ENCODE results near the gene KIF4B. TPM values are rescaled to one million over a fixed set of nuclear protein-coding genes. Genes with fewer than 3 reads are reported as not detected.
"Not testable (repeated sequence)": the region's sequence is repeated elsewhere in the genome, so short reads cannot be mapped to it uniquely, and the experiment has no call there.

Gene KIF4B
- total and polyA plus RNA-seq, 7 donors = 0.01 to 0.54 (median 0.05) TPM; not detected in 2

DNA sequence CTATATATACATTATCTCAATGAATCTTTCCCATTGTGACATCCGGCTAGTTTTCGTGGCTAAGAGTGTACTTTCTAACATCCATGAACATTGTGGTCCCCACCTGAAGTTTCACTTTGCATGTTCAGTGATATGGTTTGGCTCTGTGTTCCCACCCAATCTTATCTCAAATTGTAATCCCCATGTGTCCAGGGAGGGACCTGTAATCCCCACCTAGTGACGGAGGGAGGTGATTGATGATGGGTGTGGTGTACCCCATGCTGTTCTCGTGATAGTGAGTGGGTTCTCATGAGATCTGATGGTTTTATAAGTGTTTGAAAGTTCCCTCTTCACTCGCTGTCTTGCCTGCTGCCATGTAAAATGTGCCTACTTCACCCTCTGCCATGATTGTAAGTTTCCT is 44.6 kb upstream of the KIF4B start:
- intact Hi-C loops (cut with DNase I) = no loop called here
- Histone ChIP-seq H3K27ac (no peak overlapping the region), H3K27me3 (ENCODE audit: insufficient read depth in 3 of 3, low read length in 2 of 3) (no peaks in the 10 kb centered on the region), H3K4me1 (no peaks in the 10 kb centered on the region), H3K4me3 (no peak overlapping the region), H3K36me3 (ENCODE audit: insufficient read depth in 1 of 2, low read depth in 1 of 2) (peaks cover 6 to 43% of the 10 kb centered on the region in 2 donors), H3K9me3 (no peaks in the 10 kb centered on the region)
- WGBS, 3 donors = 93 to 94% (median 94%) methylated on average over 5 of the region's 5 CpGs
- TF ChIP-seq CTCF (IDR thresholded peaks at IDR 0.05) = no peak
- DNase-seq (no peak), ATAC-seq (no peak)

- Histone ChIP-seq H3K36me3 (ENCODE audit: insufficient read depth in 1 of 2, low read depth in 1 of 2) (peaks cover 6 to 46% of the 10 kb centered on the region in 2 donors), H3K27me3 (ENCODE audit: insufficient read depth in 3 of 3, low read length in 2 of 3) (no peaks in the 10 kb centered on the region), H3K4me3 (no peak overlapping the region), H3K4me1 (no peaks in the 10 kb centered on the region), H3K27ac (no peak overlapping the region), H3K9me3 (no peaks in the 10 kb centered on the region)
- ATAC-seq = no peak
- TF ChIP-seq CTCF (IDR thresholded peaks at IDR 0.05) = no peak
- intact Hi-C loops (cut with DNase I) = no loop called here
- no peak for DNase-seq
These were observed 42.8 kb upstream of the KIF4B start for GRCh38 chr5:154970759-154971158.

GRCh38 chr5:154971501-154971900 is 42.1 kb upstream of the KIF4B start:
- no peak for TF ChIP-seq CTCF (IDR thresholded peaks at IDR 0.05)
- peaks cover 4 to 44% of the 10 kb centered on the region in 2 donors for H3K36me3 ChIP-seq (ENCODE audit: insufficient read depth in 1 of 2, low read depth in 1 of 2)
- DNase-seq = no peak
- no peak for ATAC-seq
- H3K4me3 ChIP-seq = no peak overlapping the region
- no peaks in the 10 kb centered on the region for H3K9me3 ChIP-seq
- H3K27ac ChIP-seq = no peak overlapping the region
- no peaks in the 10 kb centered on the region for H3K4me1 ChIP-seq
- no peaks in the 10 kb centered on the region for H3K27me3 ChIP-seq (ENCODE audit: insufficient read depth in 3 of 3, low read length in 2 of 3)
- WGBS, 3 donors = 67 to 75% (median 74%) methylated on average over 2 of the region's 2 CpGs
- intact Hi-C loops (cut with DNase I) = no loop called here

- H3K9me3 ChIP-seq = no peaks in the 10 kb centered on the region
- H3K4me3 ChIP-seq = no peak overlapping the region
- 68 to 77% (median 75%) methylated on average over 2 of the region's 2 CpGs for WGBS, 3 donors
- ATAC-seq (no peak), DNase-seq (no peak)
- peak; percentile 38 for TF ChIP-seq CTCF (IDR thresholded peaks at IDR 0.05)
- no peaks in the 10 kb centered on the region for H3K4me1 ChIP-seq
- H3K27ac ChIP-seq = no peak overlapping the region
- intact Hi-C loops (cut with DNase I) = no loop called here
- H3K36me3 ChIP-seq (ENCODE audit: insufficient read depth in 1 of 2, low read depth in 1 of 2) = peaks cover 2 to 33% of the 10 kb centered on the region in 2 donors
- H3K27me3 ChIP-seq (ENCODE audit: insufficient read depth in 3 of 3, low read length in 2 of 3) = no peaks in the 10 kb centered on the region
These were observed 41.0 kb upstream of the KIF4B start for GRCh38 chr5:154972476-154973080.

DNA sequence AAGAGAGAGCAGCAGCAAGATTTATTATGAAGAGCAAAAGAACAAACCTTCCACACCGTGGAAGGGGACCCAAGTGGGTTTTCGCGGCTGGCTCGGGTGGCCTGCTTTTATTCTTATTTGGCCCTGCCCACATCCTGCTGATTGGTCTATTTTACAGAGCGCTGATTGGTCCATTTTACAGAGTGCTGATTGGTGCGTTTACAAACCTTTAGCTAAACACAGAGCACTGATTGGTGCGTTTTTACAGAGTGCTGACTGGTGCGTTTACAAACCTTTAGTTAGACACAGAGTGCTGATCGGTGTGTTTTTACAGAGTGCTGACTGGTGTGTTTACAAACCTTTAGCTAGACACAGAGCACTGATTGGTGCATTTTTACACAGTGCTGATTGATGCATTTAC is 37.5 kb upstream of the KIF4B start:
- DNase-seq; intact Hi-C loops (cut with DNase I); H3K4me1 ChIP-seq; H3K36me3 ChIP-seq (ENCODE audit: insufficient read depth in 1 of 2, low read depth in 1 of 2); ATAC-seq; H3K9me3 ChIP-seq; H3K4me3 ChIP-seq; H3K27ac ChIP-seq; H3K27me3 ChIP-seq (ENCODE audit: insufficient read depth in 3 of 3, low read length in 2 of 3): not testable (repeated sequence)
- WGBS, 3 donors = 92 to 99% (median 93%) methylated on average over 9 of the region's 9 CpGs
